Amniotic stem cell (primary cell): ENCODE measurements around the gene PURB.
A peak's percentile ranks its signal among the peaks of the same experiment; 100 is the strongest.
"Not testable (repeated sequence)": the region's sequence is repeated elsewhere in the genome, so short reads cannot be mapped to it uniquely, and the experiment has no call there.

Source experiments
- DNase-seq: peaks from one replicate; lab custom pipeline; 2025; lab: John Stamatoyannopoulos, UW

Gene PURB

GRCh38 chr7:44891372-44891771 is 6.0 kb upstream of the PURB start:
- no peak for DNase-seq

GRCh38 chr7:44889086-44889781 is 3.9 kb upstream of the PURB start:
- DNase-seq: no peak

- DNase-seq: no peak
Observed at GRCh38 chr7:44887293-44887692, 2.0 kb upstream of the PURB start.

GRCh38 chr7:44884621-44885393 is 523 bp downstream of the PURB start:
- peak; percentile 3 for DNase-seq

- DNase-seq: no peak
Observed at GRCh38 chr7:44883961-44884620, 1.2 kb downstream of the PURB start.

GRCh38 chr7:44882899-44883298 is 2.4 kb downstream of the PURB start:
- DNase-seq: no peak

- peak; percentile 42 for DNase-seq
Observed at GRCh38 chr7:44881610-44882009, 3.7 kb downstream of the PURB start.

GRCh38 chr7:44881066-44881600 is 4.2 kb downstream of the PURB start:
- DNase-seq: no peak

- DNase-seq: no peak
Observed at GRCh38 chr7:44880317-44881018, 4.9 kb downstream of the PURB start.

- DNase-seq: no peak
Observed at GRCh38 chr7:44876393-44876792, 8.9 kb downstream of the PURB start.

GRCh38 chr7:44875241-44875640 is 10.1 kb downstream of the PURB start:
- no peak for DNase-seq

GRCh38 chr7:44872787-44873186 is 12.5 kb downstream of the PURB start:
- no peak for DNase-seq

GRCh38 chr7:44871918-44872317 is 13.4 kb downstream of the PURB start:
- DNase-seq: not testable (repeated sequence)

GRCh38 chr7:44870780-44871179 is 14.6 kb downstream of the PURB start:
- not testable (repeated sequence) for DNase-seq

- not testable (repeated sequence) for DNase-seq
Observed at GRCh38 chr7:44870336-44870735, 15.0 kb downstream of the PURB start.

GRCh38 chr7:44867073-44867995 is 18.0 kb downstream of the PURB start:
- peak; percentile 50 for DNase-seq

- DNase-seq: not testable (repeated sequence)
Observed at GRCh38 chr7:44861949-44862348, 23.4 kb downstream of the PURB start.

- no peak for DNase-seq
Observed at GRCh38 chr7:44858161-44858560, 27.2 kb downstream of the PURB start.

- no peak for DNase-seq
Observed at GRCh38 chr7:44854644-44855364, 30.5 kb downstream of the PURB start.

- no peak for DNase-seq
Observed at GRCh38 chr7:44853391-44853790, 31.9 kb downstream of the PURB start.
